H9 (cell line): ENCODE data around the gene LDHD. TPM values are rescaled to one million over a fixed set of nuclear protein-coding genes. Genes with fewer than 3 reads are reported as not detected.

Source experiments
- DNase-seq: peaks from one replicate; pipeline ENCODE4 v3.0.0-alpha.2; 2017
- H2AFZ ChIP-seq: one replicate; pipeline ENCODE4 v1.6.1; 2013; ENCODE audit warnings: mild to moderate bottlenecking, low read length, control low read depth, moderate library complexity
- H2AK5ac ChIP-seq: 2 replicates; pipeline ENCODE4 v1.6.1; 2013; ENCODE audit warnings: low read length, control low read depth, mixed read lengths; ENCODE audit not compliant: insufficient read length
- H2BK120ac ChIP-seq: one replicate; pipeline ENCODE4 v1.6.1; 2013; ENCODE audit warnings: low read depth, mild to moderate bottlenecking, low read length, control low read depth, inconsistent platforms; ENCODE audit not compliant: poor library complexity, severe bottlenecking
- H2BK12ac ChIP-seq: 2 replicates; pipeline ENCODE4 v1.6.1; 2013; ENCODE audit warnings: low read length, control low read depth, mixed read lengths, low read depth; ENCODE audit not compliant: insufficient read length
- H2BK15ac ChIP-seq: 2 replicates; pipeline ENCODE4 v1.6.1; 2013; ENCODE audit warnings: low read depth, low read length, control low read depth
- H2BK20ac ChIP-seq: one replicate; pipeline ENCODE4 v1.6.1; 2013; ENCODE audit warnings: low read depth, mild to moderate bottlenecking, low read length, control low read depth, inconsistent platforms; ENCODE audit not compliant: poor library complexity, severe bottlenecking
- H2BK5ac ChIP-seq: 2 replicates; pipeline ENCODE4 v1.6.1; 2013; ENCODE audit warnings: low read length, control low read depth, mixed read lengths; ENCODE audit not compliant: insufficient read length
- H3K14ac ChIP-seq: 2 replicates; pipeline ENCODE4 v1.6.1; 2013; ENCODE audit warnings: low read length, control low read depth; ENCODE audit not compliant: insufficient read depth
- H3K18ac ChIP-seq: 2 replicates; pipeline ENCODE4 v1.6.1; 2013; ENCODE audit warnings: low read depth, mild to moderate bottlenecking, mixed read lengths, low read length, control low read depth; ENCODE audit not compliant: insufficient read length
- H3K23ac ChIP-seq: 2 replicates; pipeline ENCODE4 v1.6.1; 2013; ENCODE audit warnings: low read length, control low read depth, mixed read lengths, low read depth; ENCODE audit not compliant: insufficient read length
- H3K23me2 ChIP-seq: 2 replicates; pipeline ENCODE4 v1.6.1; 2013; ENCODE audit warnings: low read depth, mild to moderate bottlenecking, mixed read lengths, low read length, control low read depth; ENCODE audit not compliant: insufficient read length, poor library complexity, severe bottlenecking
- H3K27ac ChIP-seq: 2 replicates; pipeline ENCODE4 v1.5.1; 2013; ENCODE audit warnings: low read length, control low read depth, mixed read lengths, low read depth; ENCODE audit not compliant: insufficient read length
- H3K27me3 ChIP-seq: 2 replicates; pipeline ENCODE4 v1.6.1; 2013; ENCODE audit warnings: low read length, control low read depth, inconsistent platforms; ENCODE audit not compliant: insufficient read depth
- H3K4ac ChIP-seq: 2 replicates; pipeline ENCODE4 v1.6.1; 2013; ENCODE audit warnings: low read depth, mild to moderate bottlenecking, control low read depth, inconsistent platforms, low read length, moderate library complexity
- H3K4me1 ChIP-seq: 2 replicates; pipeline ENCODE4 v1.6.1; 2013; ENCODE audit warnings: low read length, control low read depth, inconsistent platforms; ENCODE audit not compliant: insufficient read depth
- H3K4me2 ChIP-seq: 2 replicates; pipeline ENCODE4 v1.6.1; 2013; ENCODE audit warnings: low read length, control low read depth, mixed read lengths; ENCODE audit not compliant: insufficient read length, insufficient read depth
- H3K56ac ChIP-seq: 2 replicates; pipeline ENCODE4 v1.6.1; 2013; ENCODE audit warnings: low read depth, mild to moderate bottlenecking, mixed read lengths, low read length, control low read depth; ENCODE audit not compliant: insufficient read length
- H3K79me1 ChIP-seq: 2 replicates; pipeline ENCODE4 v1.6.1; 2013; ENCODE audit warnings: low read depth, mild to moderate bottlenecking, moderate library complexity, low read length, control low read depth, inconsistent platforms; ENCODE audit not compliant: insufficient read depth, poor library complexity, severe bottlenecking
- H3K79me2 ChIP-seq: 2 replicates; pipeline ENCODE4 v1.6.1; 2013; ENCODE audit warnings: low read length, control low read depth, inconsistent platforms; ENCODE audit not compliant: insufficient read depth
- H3K9ac ChIP-seq: 2 replicates; pipeline ENCODE4 v1.6.1; 2013; ENCODE audit warnings: low read length, control low read depth, mixed read lengths; ENCODE audit not compliant: insufficient read length; ENCODE audit errors: extremely low read depth
- H3K9me3 ChIP-seq: one replicate; pipeline ENCODE4 v1.6.1; 2013; ENCODE audit warnings: low read depth, low read length, inconsistent platforms; ENCODE audit not compliant: control insufficient read depth
- H3T11ph ChIP-seq: one replicate; pipeline ENCODE4 v1.6.1; 2013; ENCODE audit warnings: mild to moderate bottlenecking, low read length, control low read depth, inconsistent platforms
- H4K20me1 ChIP-seq: one replicate; pipeline ENCODE4 v1.6.1; 2013; ENCODE audit not compliant: control insufficient read depth, insufficient read length, insufficient read depth
- H4K5ac ChIP-seq: 2 replicates; pipeline ENCODE4 v1.6.1; 2013; ENCODE audit warnings: low read depth, mild to moderate bottlenecking, mixed read lengths, low read length, control low read depth; ENCODE audit not compliant: insufficient read length
- H4K8ac ChIP-seq: replicated peaks from 2 replicates; pipeline ENCODE4 v1.6.1; 2013; ENCODE audit warnings: low read length, control low read depth, mixed read lengths, low read depth; ENCODE audit not compliant: insufficient read length
- H4K91ac ChIP-seq: 2 replicates; pipeline ENCODE4 v1.6.1; 2013; ENCODE audit warnings: low read depth, mild to moderate bottlenecking, moderate library complexity, mixed read lengths, low read length, control low read depth; ENCODE audit not compliant: insufficient read length
- H3K27ac Mint-ChIP-seq, 3 experiments: 2 replicates in 2 of 3; 3 replicates in 1 of 3; pipeline ENCODE4 v1.8.0; 2020 to 2021; ENCODE audit warnings: mixed read lengths in 3 of 3, mild to moderate bottlenecking in 1 of 3, moderate library complexity in 1 of 3
- H3K27me3 Mint-ChIP-seq: 2 replicates; pipeline ENCODE4 v1.8.0; 2021; ENCODE audit warnings: low read depth, mild to moderate bottlenecking, moderate library complexity, mixed read lengths
- H3K36me3 Mint-ChIP-seq, 3 experiments: 2 replicates in 2 of 3; 3 replicates in 1 of 3; pipeline ENCODE4 v1.8.0; 2020 to 2021; ENCODE audit warnings: low read depth in 3 of 3, mixed read lengths in 3 of 3; ENCODE audit not compliant: insufficient read depth in 1 of 3
- H3K4me1 Mint-ChIP-seq, 2 experiments: 2 replicates each; pipeline ENCODE4 v1.8.0; 2020; ENCODE audit warnings: mixed read lengths in 2 of 2
- H3K4me3 Mint-ChIP-seq, 2 experiments: 2 replicates in 1 of 2; 3 replicates in 1 of 2; pipeline ENCODE4 v1.8.0; 2020 to 2021; ENCODE audit warnings: mild to moderate bottlenecking in 2 of 2, mixed read lengths in 2 of 2, moderate library complexity in 1 of 2
- H3K9me3 Mint-ChIP-seq, 2 experiments: 2 replicates in 1 of 2; 3 replicates in 1 of 2; pipeline ENCODE4 v1.8.0; 2020; ENCODE audit warnings: mild to moderate bottlenecking in 2 of 2, mixed read lengths in 2 of 2, moderate library complexity in 1 of 2
- CTCF ChIP-seq: fragments of 200-600 bp; sonication (generic); conservative IDR thresholded peaks from 3 replicates; pipeline ENCODE4 v1.8.0; 2021; ENCODE audit warnings: antibody characterized with exemption, mild to moderate bottlenecking
- WGBS: extraction: QIAGEN DNeasy Blood & Tissue Kit; methylation state at CpG from one replicate; pipeline ENCODE4 v1.1.7; 2013; ENCODE audit warnings: missing lambda C conversion rate, low lambda C conversion rate, mixed read lengths; ENCODE audit not compliant: insufficient read length; ENCODE audit errors: extremely low coverage; 5-methylcytosine and 5-hydroxymethylcytosine counted together
- total RNA-seq: library from RNA; stranded (reverse); gene quantifications from 2 replicates; pipeline ENCODE4 v1.2.1, GENCODE V29; 2021

The LDHD gene
- total RNA-seq, 1 experiment from 2014 or later, result 14.7 TPM

GRCh38 chr16:75095204-75095621 is 21.4 kb downstream of the LDHD start:
- Histone ChIP-seq H3K56ac (no peak overlapping the region), H4K8ac (no peak overlapping the region), H2BK5ac (no peak overlapping the region), H3K23me2 (no peaks in the 10 kb centered on the region), H4K20me1 (peaks cover 3% of the 10 kb centered on the region), H3K79me1 (no peaks in the 10 kb centered on the region), H3K9ac (no peak overlapping the region), H3T11ph (no peak overlapping the region), H3K18ac (no peak overlapping the region), H3K4me1 (peaks cover 16% of the 10 kb centered on the region; the same call in 1 of the 2 replicates), H3K4me2 (no peak overlapping the region), H3K79me2 (no peaks in the 10 kb centered on the region), H3K9me3 (no peaks in the 10 kb centered on the region), H2BK15ac (no peak overlapping the region), H3K4ac (no peak overlapping the region), H4K5ac (no peak overlapping the region), H4K91ac (no peak overlapping the region), H3K23ac (no peak overlapping the region), H2BK120ac (no peak overlapping the region), H2BK20ac (no peak overlapping the region), H3K14ac (no peak overlapping the region), H2AFZ (no peak overlapping the region), H3K27ac (no peak overlapping the region), H3K27me3 (no peaks in the 10 kb centered on the region), H2AK5ac (no peak overlapping the region), H2BK12ac (no peak overlapping the region)
- peaks cover 58 to 77% of the 10 kb centered on the region in 2 experiments for H3K4me1 Mint-ChIP-seq
- no peaks in the 10 kb centered on the region for H3K9me3 Mint-ChIP-seq
- TF ChIP-seq CTCF, result 0 out of 3 replicates have a peak, but pooled peaks have one; percentile 24
- H3K36me3 Mint-ChIP-seq, result peaks cover 2 to 17% (median 7%) of the 10 kb centered on the region in 3 experiments; a peak in 5 of 7 replicates
- H3K27ac Mint-ChIP-seq, result peak overlapping the region in 2 of 3 experiments; percentile 75 to 89; a peak in 2 of 7 replicates
- no peak for DNase-seq
- H3K27me3 Mint-ChIP-seq, result no peaks in the 10 kb centered on the region
- no peak overlapping the region for H3K4me3 Mint-ChIP-seq
- WGBS, result no CpG with 5 or more reads among the region's 14 CpGs
